Hepatocyte (in vitro differentiated cells): ENCODE results near the gene PNPLA7. TPM values are rescaled to one million over a fixed set of nuclear protein-coding genes. Genes with fewer than 3 reads are reported as not detected.
A peak's percentile ranks its signal among the peaks of the same experiment; 100 is the strongest.

Experiments
- DNase-seq: peaks from one replicate; pipeline ENCODE4 v3.0.0-alpha.2; 2016; ENCODE audit warnings: low spot score
- H2AFZ ChIP-seq: fragments of 200-600 bp; sonication (generic); 2 replicates; pipeline ENCODE4 v1.6.0; 2016; ENCODE audit warnings: antibody characterized with exemption, mild to moderate bottlenecking
- H3K27ac ChIP-seq: fragments of 200-600 bp; sonication (generic); 2 replicates; pipeline ENCODE4 v1.5.1; 2016; ENCODE audit warnings: mild to moderate bottlenecking
- H3K27me3 ChIP-seq: fragments of 200-600 bp; sonication (generic); 2 replicates; pipeline ENCODE4 v1.6.1; 2016
- H3K36me3 ChIP-seq: fragments of 200-600 bp; sonication (generic); replicated peaks from 2 replicates; pipeline ENCODE4 v1.5.1; 2016; ENCODE audit warnings: low read depth; ENCODE audit not compliant: insufficient read depth
- H3K4me1 ChIP-seq: fragments of 200-600 bp; sonication (generic); 2 replicates; pipeline ENCODE4 v1.5.1; 2016; ENCODE audit warnings: mild to moderate bottlenecking, moderate library complexity; ENCODE audit not compliant: insufficient read depth
- H3K4me2 ChIP-seq: fragments of 200-600 bp; sonication (generic); 2 replicates; pipeline ENCODE4 v1.6.0; 2016
- H3K4me3 ChIP-seq: fragments of 200-600 bp; sonication (generic); 2 replicates; pipeline ENCODE4 v1.5.1; 2016; ENCODE audit warnings: mild to moderate bottlenecking
- H3K79me2 ChIP-seq: fragments of 200-600 bp; sonication (generic); 2 replicates; pipeline ENCODE4 v1.6.0; 2017; ENCODE audit warnings: mild to moderate bottlenecking
- H3K9me2 ChIP-seq: fragments of 200-600 bp; sonication (generic); replicated peaks from 2 replicates; pipeline ENCODE4 v1.6.0; 2017; ENCODE audit warnings: mild to moderate bottlenecking; ENCODE audit not compliant: insufficient read depth
- H3K9me3 ChIP-seq: fragments of 200-600 bp; sonication (generic); 2 replicates; pipeline ENCODE4 v1.5.1; 2016; ENCODE audit warnings: low read depth, mild to moderate bottlenecking
- H4K20me1 ChIP-seq: fragments of 200-600 bp; sonication (generic); 2 replicates; pipeline ENCODE4 v1.6.0; 2016; ENCODE audit warnings: mild to moderate bottlenecking; ENCODE audit not compliant: insufficient read depth, poor library complexity, severe bottlenecking
- CTCF ChIP-seq: fragments of 200-600 bp; sonication (generic); IDR thresholded peaks from 2 replicates; pipeline ENCODE4 v1.5.1; 2016; ENCODE audit warnings: antibody characterized with exemption, mild to moderate bottlenecking; ENCODE audit not compliant: poor library complexity
- EZH2 ChIP-seq: fragments of 200-600 bp; sonication (generic); IDR thresholded peaks from 2 replicates; pipeline ENCODE4 v1.6.1; 2016; ENCODE audit warnings: antibody characterized with exemption, mild to moderate bottlenecking, borderline replicate concordance
- EZH2phosphoT487 ChIP-seq: fragments of 200-600 bp; sonication (generic); IDR thresholded peaks from one replicate; pipeline ENCODE4 v1.6.1; 2018; ENCODE audit warnings: antibody characterized with exemption, mild to moderate bottlenecking, low read depth, moderate library complexity; ENCODE audit not compliant: unreplicated experiment, severe bottlenecking
- WGBS: methylation state at CpG from one replicate; pipeline ENCODE4 v1.1.6; 2016; ENCODE audit warnings: low lambda C conversion rate; ENCODE audit errors: missing lambda C conversion rate; 5-methylcytosine and 5-hydroxymethylcytosine counted together
- polyA plus RNA-seq: library from polyadenylated mRNA; unstranded; fragments of >200 nt; fragmentation: Nextera tagmentation; extraction: Ambion mirVana; gene quantifications from 2 replicates; pipeline ENCODE4 v1.2.1, GENCODE V29; 2016
- total RNA-seq: library from RNA; depleted of rRNA; stranded (reverse); fragments of >200 nt; gene quantifications from 2 replicates; pipeline ENCODE4 v1.2.3, GENCODE V29; 2014

The PNPLA7 gene
- total and polyA plus RNA-seq, 2 experiments from 2014 or later, result 0.62 to 0.77 TPM

GRCh38 chr9:137436761-137437600 lies 113.2 kb downstream of the PNPLA7 start:
- Histone ChIP-seq H4K20me1 (no peaks in the 10 kb centered on the region), H3K4me3 (no peak overlapping the region), H3K4me1 (peaks cover 5% of the 10 kb centered on the region), H3K9me3 (no peaks in the 10 kb centered on the region), H3K36me3 (no peaks in the 10 kb centered on the region), H3K27me3 (no peaks in the 10 kb centered on the region), H2AFZ (no peak overlapping the region), H3K79me2 (no peaks in the 10 kb centered on the region), H3K4me2 (no peak overlapping the region), H3K9me2 (no peaks in the 10 kb centered on the region), H3K27ac (no peak overlapping the region)
- no peak for DNase-seq
- TF ChIP-seq EZH2 (no peak), EZH2phosphoT487 (no peak), CTCF (no peak)
- 93% methylated on average over 24 of the region's 24 CpGs for WGBS

GRCh38 chr9:137435980-137436760 lies 114.0 kb downstream of the PNPLA7 start:
- no peak for TF ChIP-seq EZH2phosphoT487
- TF ChIP-seq CTCF, result no peak
- TF ChIP-seq EZH2, result no peak
- Histone ChIP-seq H3K36me3 (no peaks in the 10 kb centered on the region), H3K79me2 (no peaks in the 10 kb centered on the region), H3K9me3 (no peaks in the 10 kb centered on the region), H3K4me2 (no peak overlapping the region), H2AFZ (no peak overlapping the region), H3K27me3 (no peaks in the 10 kb centered on the region), H4K20me1 (no peaks in the 10 kb centered on the region), H3K9me2 (no peaks in the 10 kb centered on the region), H3K4me1 (peaks cover 5% of the 10 kb centered on the region), H3K4me3 (no peak overlapping the region), H3K27ac (peak overlapping the region; percentile 57)
- peak; percentile 85 for DNase-seq
- 83% methylated on average over 29 of the region's 42 CpGs for WGBS

GRCh38 chr9:137435381-137435891 lies 114.8 kb downstream of the PNPLA7 start:
- Histone ChIP-seq H3K36me3 (no peaks in the 10 kb centered on the region), H3K4me2 (no peak overlapping the region), H3K9me3 (no peaks in the 10 kb centered on the region), H3K27me3 (no peaks in the 10 kb centered on the region), H3K4me1 (peaks cover 5% of the 10 kb centered on the region), H2AFZ (no peak overlapping the region), H3K27ac (peak overlapping the region; percentile 57), H3K9me2 (no peaks in the 10 kb centered on the region), H3K79me2 (no peaks in the 10 kb centered on the region), H3K4me3 (no peak overlapping the region), H4K20me1 (no peaks in the 10 kb centered on the region)
- WGBS, result 89% methylated on average over 20 of the region's 20 CpGs
- TF ChIP-seq EZH2phosphoT487, result no peak
- no peak for TF ChIP-seq EZH2
- TF ChIP-seq CTCF, result no peak
- DNase-seq, result no peak
